ENCODE data around the gene AMMECR1L.
"Not testable (repeated sequence)": the region's sequence is repeated elsewhere in the genome, so short reads cannot be mapped to it uniquely, and the experiment has no call there.

The AMMECR1L gene

DNA sequence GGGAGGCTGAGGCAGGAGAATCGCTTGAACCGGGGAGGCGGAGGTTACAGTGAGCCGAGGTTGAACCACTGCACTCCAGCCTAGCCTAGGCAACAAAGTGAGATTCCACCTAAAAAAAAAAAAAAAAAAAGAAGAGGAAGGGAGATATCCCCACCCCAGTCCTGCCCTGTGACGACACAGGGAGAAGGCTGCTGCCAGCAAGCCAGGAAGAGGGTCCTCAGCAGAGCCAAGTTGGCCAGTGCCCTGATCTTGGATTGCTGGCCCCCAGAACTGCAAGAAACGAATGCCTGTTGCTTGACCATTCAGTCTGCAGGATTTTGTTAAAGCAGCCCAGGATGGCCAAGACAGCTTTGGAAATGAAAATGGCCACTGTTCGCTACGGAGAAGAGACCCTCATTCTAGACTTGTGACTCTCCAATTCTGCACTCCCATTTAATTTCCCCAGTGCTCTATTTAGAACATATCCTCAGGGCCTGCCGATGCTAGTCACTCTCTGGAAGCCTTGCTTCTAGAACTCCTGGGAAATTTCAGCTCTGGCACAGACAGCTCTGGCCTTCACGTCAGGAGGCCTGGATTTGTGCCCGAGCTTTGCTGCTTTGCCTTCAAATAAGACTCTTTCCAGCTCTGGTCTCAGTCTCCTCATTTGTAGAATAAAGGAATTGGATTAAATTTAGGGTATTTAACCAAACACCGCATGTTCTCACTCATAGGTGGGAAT, 15.7 kb upstream of the AMMECR1L start:
- H3K4me3 Mint-ChIP-seq: no peak overlapping the region
- no peaks in the 10 kb centered on the region for H3K9me3 Mint-ChIP-seq
- no peaks in the 10 kb centered on the region for H3K4me1 Mint-ChIP-seq
- H3K27me3 Mint-ChIP-seq (ENCODE audit: low read depth, poor library complexity): peaks cover 22% of the 10 kb centered on the region
- TF ChIP-seq, protein P1, sequence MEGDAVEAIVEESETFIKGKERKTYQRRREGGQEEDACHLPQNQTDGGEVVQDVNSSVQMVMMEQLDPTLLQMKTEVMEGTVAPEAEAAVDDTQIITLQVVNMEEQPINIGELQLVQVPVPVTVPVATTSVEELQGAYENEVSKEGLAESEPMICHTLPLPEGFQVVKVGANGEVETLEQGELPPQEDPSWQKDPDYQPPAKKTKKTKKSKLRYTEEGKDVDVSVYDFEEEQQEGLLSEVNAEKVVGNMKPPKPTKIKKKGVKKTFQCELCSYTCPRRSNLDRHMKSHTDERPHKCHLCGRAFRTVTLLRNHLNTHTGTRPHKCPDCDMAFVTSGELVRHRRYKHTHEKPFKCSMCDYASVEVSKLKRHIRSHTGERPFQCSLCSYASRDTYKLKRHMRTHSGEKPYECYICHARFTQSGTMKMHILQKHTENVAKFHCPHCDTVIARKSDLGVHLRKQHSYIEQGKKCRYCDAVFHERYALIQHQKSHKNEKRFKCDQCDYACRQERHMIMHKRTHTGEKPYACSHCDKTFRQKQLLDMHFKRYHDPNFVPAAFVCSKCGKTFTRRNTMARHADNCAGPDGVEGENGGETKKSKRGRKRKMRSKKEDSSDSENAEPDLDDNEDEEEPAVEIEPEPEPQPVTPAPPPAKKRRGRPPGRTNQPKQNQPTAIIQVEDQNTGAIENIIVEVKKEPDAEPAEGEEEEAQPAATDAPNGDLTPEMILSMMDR (IDR thresholded peaks at IDR 0.05): no peak
- DNase-seq: no peak
- no peak overlapping the region for H3K27ac Mint-ChIP-seq
- no peaks in the 10 kb centered on the region for H3K36me3 Mint-ChIP-seq (ENCODE audit: low read depth)

DNA sequence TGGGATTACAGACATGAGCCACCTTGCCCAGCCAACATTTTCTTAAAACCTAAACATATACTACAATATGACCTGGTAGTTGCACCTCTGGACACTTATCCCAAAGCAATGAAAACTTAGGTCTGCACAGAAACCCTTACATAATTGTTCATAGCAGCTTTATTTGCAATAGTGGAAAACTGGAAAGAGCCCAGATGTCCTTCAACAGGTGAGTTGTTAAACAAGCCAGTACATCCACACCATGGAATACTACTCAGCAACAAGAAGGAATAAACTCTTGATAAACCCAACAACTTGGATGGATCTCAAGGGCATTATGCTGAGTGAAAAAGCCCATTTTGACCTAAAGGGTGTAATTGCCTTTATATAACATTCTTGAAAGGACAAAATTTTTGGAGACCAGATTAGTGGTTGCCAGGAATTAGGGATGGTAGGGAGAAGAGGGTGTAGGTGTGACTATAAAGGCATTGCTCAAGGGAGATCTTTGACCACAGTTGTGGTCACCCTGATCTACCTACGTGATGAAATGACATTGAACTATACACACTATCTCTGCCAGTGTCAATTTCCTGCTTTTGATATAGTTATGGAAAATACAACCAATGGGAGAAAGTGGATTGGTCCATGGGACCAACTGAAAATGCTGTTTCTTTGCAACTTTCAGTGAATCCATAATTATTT, 11.9 kb upstream of the AMMECR1L start:
- Mint-ChIP-seq H3K4me3 (no peak overlapping the region), H3K9me3 (no peaks in the 10 kb centered on the region), H3K36me3 (ENCODE audit: low read depth) (no peaks in the 10 kb centered on the region), H3K27ac (no peak overlapping the region), H3K4me1 (peaks cover 5% of the 10 kb centered on the region), H3K27me3 (ENCODE audit: low read depth, poor library complexity) (peaks cover 7% of the 10 kb centered on the region)
- TF ChIP-seq, protein P1 (IDR thresholded peaks at IDR 0.05): no peak
- no peak for DNase-seq

DNA sequence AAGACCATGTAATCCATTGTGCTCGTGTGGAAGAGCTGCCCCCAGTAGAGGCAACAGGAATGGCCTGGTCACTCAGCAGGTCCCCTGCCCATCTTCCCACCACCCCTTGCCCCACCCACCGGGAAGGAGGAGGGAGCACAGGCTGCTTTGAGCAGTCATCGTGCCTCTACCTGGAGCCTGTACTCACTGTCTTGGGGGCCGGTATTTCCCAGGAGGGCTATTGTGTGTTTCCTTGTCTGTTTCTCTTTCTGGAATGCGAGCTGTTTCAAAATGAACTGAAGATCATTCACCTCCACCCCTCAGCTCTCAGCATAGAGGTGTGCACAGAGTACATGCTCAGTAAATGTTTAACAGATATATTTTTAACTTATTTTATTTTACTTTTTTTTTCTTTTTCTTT, 7.7 kb upstream of the AMMECR1L start:
- Mint-ChIP-seq H3K36me3 (ENCODE audit: low read depth) (peaks cover 8% of the 10 kb centered on the region), H3K9me3 (no peaks in the 10 kb centered on the region), H3K27me3 (ENCODE audit: low read depth, poor library complexity) (peaks cover 3% of the 10 kb centered on the region), H3K27ac (no peak overlapping the region), H3K4me3 (no peak overlapping the region), H3K4me1 (peaks cover 5% of the 10 kb centered on the region)
- no peak for DNase-seq
- TF ChIP-seq, protein P1 (IDR thresholded peaks at IDR 0.05): no peak

DNA sequence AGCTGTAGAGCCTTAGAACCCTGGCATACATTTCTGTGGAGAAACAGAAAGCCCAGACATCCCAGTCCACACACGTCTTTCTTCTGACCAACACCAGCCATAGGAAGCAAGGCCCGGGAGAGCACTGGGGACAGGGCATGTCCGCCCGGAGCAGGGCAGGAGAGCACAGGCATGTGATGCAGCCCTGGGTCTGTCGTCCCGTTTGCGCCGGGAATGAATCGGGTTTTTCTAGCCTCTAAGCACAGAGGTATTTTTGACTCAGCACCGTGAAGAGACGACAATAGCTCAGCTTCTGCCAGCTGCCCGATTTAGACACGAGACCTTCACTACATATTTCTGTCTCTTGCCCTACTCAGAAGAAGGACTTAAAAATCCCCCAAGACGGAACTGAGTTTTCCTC, 7.3 kb upstream of the AMMECR1L start:
- Mint-ChIP-seq H3K9me3 (no peaks in the 10 kb centered on the region), H3K27ac (no peak overlapping the region), H3K4me1 (peaks cover 7% of the 10 kb centered on the region), H3K36me3 (ENCODE audit: low read depth) (peaks cover 9% of the 10 kb centered on the region), H3K4me3 (no peak overlapping the region), H3K27me3 (ENCODE audit: low read depth, poor library complexity) (peaks cover 3% of the 10 kb centered on the region)
- no peak for DNase-seq
- TF ChIP-seq, protein P1 (IDR thresholded peaks at IDR 0.05): no peak

DNA sequence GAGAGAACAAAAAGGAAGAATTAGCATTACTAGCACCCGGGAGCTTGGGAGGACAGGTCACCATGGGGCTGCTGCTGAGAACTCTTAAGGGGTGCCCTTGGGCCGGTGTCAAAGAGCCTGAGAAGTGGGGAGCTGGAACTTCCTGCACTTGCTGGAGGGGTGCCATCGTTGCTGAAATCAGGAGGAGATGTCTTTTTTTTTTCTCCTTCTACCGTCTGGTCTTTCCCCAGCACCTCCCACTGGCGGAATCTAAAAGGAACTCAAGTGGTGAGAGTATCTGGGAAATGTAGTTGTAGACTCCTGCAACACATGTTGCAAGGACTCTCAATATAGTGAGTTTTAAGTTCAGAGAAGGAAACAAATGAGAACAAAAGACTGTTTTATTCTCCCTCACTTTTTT, 6.1 kb upstream of the AMMECR1L start:
- TF ChIP-seq, protein P1 (IDR thresholded peaks at IDR 0.05): no peak
- no peak overlapping the region for H3K4me3 Mint-ChIP-seq
- H3K4me1 Mint-ChIP-seq: peaks cover 17% of the 10 kb centered on the region
- H3K27ac Mint-ChIP-seq: no peak overlapping the region
- peaks cover 13% of the 10 kb centered on the region for H3K36me3 Mint-ChIP-seq (ENCODE audit: low read depth)
- peaks cover 3% of the 10 kb centered on the region for H3K27me3 Mint-ChIP-seq (ENCODE audit: low read depth, poor library complexity)
- H3K9me3 Mint-ChIP-seq: no peaks in the 10 kb centered on the region
- no peak for DNase-seq

DNA sequence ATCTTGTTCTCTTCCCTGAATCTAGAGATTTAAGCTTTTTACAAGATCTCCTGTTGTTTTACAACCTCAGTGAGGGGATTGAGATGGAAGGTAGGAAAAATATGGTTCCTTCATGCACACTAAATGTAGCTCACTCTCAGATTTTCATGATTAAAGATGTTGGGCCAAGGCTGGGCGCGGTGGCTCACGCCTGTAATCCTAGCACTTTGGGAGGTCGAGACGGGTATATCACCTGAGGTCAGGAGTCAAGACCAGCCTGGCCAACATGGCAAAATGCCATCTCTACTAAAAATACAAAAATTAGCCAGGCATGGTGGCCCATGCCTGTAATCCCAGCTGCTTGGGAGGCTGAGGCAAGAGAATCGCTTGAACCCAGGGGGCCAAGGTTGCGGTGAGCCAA, 5.0 kb upstream of the AMMECR1L start:
- DNase-seq; H3K27ac Mint-ChIP-seq; H3K9me3 Mint-ChIP-seq; H3K27me3 Mint-ChIP-seq (ENCODE audit: low read depth, poor library complexity); H3K4me3 Mint-ChIP-seq: not testable (repeated sequence)
- Mint-ChIP-seq H3K36me3 (ENCODE audit: low read depth) (peaks cover 13% of the 10 kb centered on the region), H3K4me1 (peaks cover 17% of the 10 kb centered on the region)
